Parathyroid adenoma (tissue), 2 donors: ENCODE data around the gene PRDM16.

Experiments used
- H2AFZ ChIP-seq: fragments of 300-600 bp; sonication (generic); one replicate; pipeline ENCODE4 v1.7.0; 2017; ENCODE audit warnings: antibody characterized with exemption, mild to moderate bottlenecking
- H3K27ac ChIP-seq: fragments of 300-600 bp; sonication (generic); one replicate; pipeline ENCODE4 v1.7.0; 2017
- H3K27me3 ChIP-seq: fragments of 300-600 bp; sonication (generic); one replicate; pipeline ENCODE4 v1.7.0; 2017; ENCODE audit warnings: low read length; ENCODE audit not compliant: control insufficient read depth, insufficient read depth
- H3K36me3 ChIP-seq: fragments of 300-600 bp; sonication (generic); one replicate; pipeline ENCODE4 v1.7.0; 2017; ENCODE audit warnings: low read length; ENCODE audit not compliant: control insufficient read depth, insufficient read depth
- H3K4me1 ChIP-seq: fragments of 300-600 bp; sonication (generic); one replicate; pipeline ENCODE4 v1.7.0; 2017; ENCODE audit warnings: control low read depth
- H3K4me2 ChIP-seq: fragments of 300-600 bp; sonication (generic); one replicate; pipeline ENCODE4 v1.7.0; 2017; ENCODE audit warnings: low read length
- H3K4me3 ChIP-seq: fragments of 300-600 bp; sonication (generic); one replicate; pipeline ENCODE4 v1.7.0; 2017; ENCODE audit warnings: low read depth, low read length
- H3K79me2 ChIP-seq: fragments of 300-600 bp; sonication (generic); one replicate; pipeline ENCODE4 v1.7.0; 2017; ENCODE audit warnings: control low read depth
- H3K9ac ChIP-seq: fragments of 300-600 bp; sonication (generic); one replicate; pipeline ENCODE4 v1.7.0; 2017; ENCODE audit warnings: mild to moderate bottlenecking
- H3K9me3 ChIP-seq: fragments of 300-600 bp; sonication (generic); one replicate; pipeline ENCODE4 v1.7.0; 2017; ENCODE audit warnings: low read length; ENCODE audit not compliant: control insufficient read depth
- CTCF ChIP-seq: fragments of 300-600 bp; sonication (generic); IDR thresholded peaks from one replicate; pipeline ENCODE4 v1.7.0; 2017; ENCODE audit warnings: antibody characterized with exemption, mild to moderate bottlenecking
- donor health status: primary hyperparathyroidism.

The PRDM16 gene

GRCh38 chr1:3384407-3384806, 315.4 kb downstream of the PRDM16 start:
- Histone ChIP-seq H3K9me3 (no peaks in the 10 kb centered on the region), H3K4me2 (no peak overlapping the region), H3K4me1 (no peaks in the 10 kb centered on the region), H3K27me3 (no peaks in the 10 kb centered on the region), H3K9ac (no peak overlapping the region), H2AFZ (no peak overlapping the region), H3K36me3 (no peaks in the 10 kb centered on the region), H3K79me2 (no peaks in the 10 kb centered on the region), H3K27ac (no peak overlapping the region), H3K4me3 (no peak overlapping the region)
- TF ChIP-seq CTCF, result no peak

GRCh38 chr1:3386205-3387002, 317.4 kb downstream of the PRDM16 start:
- H3K4me2 ChIP-seq, result no peak overlapping the region
- H3K4me3 ChIP-seq, result no peak overlapping the region
- H2AFZ ChIP-seq, result no peak overlapping the region
- H3K79me2 ChIP-seq, result no peaks in the 10 kb centered on the region
- TF ChIP-seq CTCF, result no peak
- no peak overlapping the region for H3K9ac ChIP-seq
- no peak overlapping the region for H3K27ac ChIP-seq
- no peaks in the 10 kb centered on the region for H3K4me1 ChIP-seq
- no peaks in the 10 kb centered on the region for H3K36me3 ChIP-seq
- no peaks in the 10 kb centered on the region for H3K27me3 ChIP-seq
- H3K9me3 ChIP-seq, result no peaks in the 10 kb centered on the region

- no peaks in the 10 kb centered on the region for H3K36me3 ChIP-seq
- no peak overlapping the region for H3K27ac ChIP-seq
- H3K4me3 ChIP-seq, result no peak overlapping the region
- no peak for TF ChIP-seq CTCF
- H3K79me2 ChIP-seq, result no peaks in the 10 kb centered on the region
- H3K4me1 ChIP-seq, result no peaks in the 10 kb centered on the region
- no peaks in the 10 kb centered on the region for H3K27me3 ChIP-seq
- H3K4me2 ChIP-seq, result no peak overlapping the region
- H2AFZ ChIP-seq, result no peak overlapping the region
- H3K9me3 ChIP-seq, result no peaks in the 10 kb centered on the region
- no peak overlapping the region for H3K9ac ChIP-seq
These were observed 318.4 kb downstream of the PRDM16 start for GRCh38 chr1:3387401-3387800.

- Histone ChIP-seq H3K9me3 (no peaks in the 10 kb centered on the region), H3K36me3 (no peaks in the 10 kb centered on the region), H3K4me1 (no peaks in the 10 kb centered on the region), H3K27me3 (peaks cover 5% of the 10 kb centered on the region), H3K4me3 (no peak overlapping the region), H2AFZ (no peak overlapping the region), H3K79me2 (no peaks in the 10 kb centered on the region), H3K9ac (no peak overlapping the region), H3K4me2 (no peak overlapping the region), H3K27ac (no peak overlapping the region)
- no peak for TF ChIP-seq CTCF
These were observed 320.3 kb downstream of the PRDM16 start for GRCh38 chr1:3389093-3389833.
